IMR-90 (cell line): Measurements from ENCODE around the gene TMEM130. TPM values are rescaled to one million over a fixed set of nuclear protein-coding genes. Genes with fewer than 3 reads are reported as not detected.

Experiments
- ATAC-seq: fragments of 200-7000 bp; cut with Tn5 transposase; 2 replicates; pipeline ENCODE4 v1.9.1; 2020; ENCODE audit warnings: low read depth, mild to moderate bottlenecking, moderate library complexity
- BruUV-seq: library from RNA; stranded (reverse); fragments of 400-500 nt; replicated peaks from 2 replicates; lab custom pipeline; 2021; lab: Mats Ljungman, UMichigan
- CTCF ChIA-PET: fragments of 300-600 bp; formaldehyde crosslinking; extraction: SDS; loops from one replicate; lab custom pipeline; 2021; ENCODE audit warnings: antibody characterized with exemption; lab: Yijun Ruan, JAX
- POLR2A ChIA-PET: fragments of 300-600 bp; sonication (Branson Sonifier 250); formaldehyde crosslinking; loops from one replicate; lab custom pipeline; 2022; ENCODE audit warnings: antibody characterized with exemption; ENCODE audit not compliant: unreplicated experiment; lab: Charles Lee
- DNase-seq: peaks from one replicate; pipeline ENCODE4 v3.0.0; 2013
- H2AFZ ChIP-seq: replicated peaks from 2 replicates; pipeline ENCODE3; 2013; ENCODE audit warnings: low read length, mild to moderate bottlenecking; ENCODE audit not compliant: poor library complexity
- H2AK5ac ChIP-seq: 2 replicates; pipeline ENCODE4 v1.6.1; 2013; ENCODE audit warnings: low read depth, low read length, inconsistent platforms
- H2AK9ac ChIP-seq: replicated peaks from 2 replicates; pipeline ENCODE3; 2013; ENCODE audit warnings: mild to moderate bottlenecking, low read depth, low read length, moderate library complexity; ENCODE audit not compliant: poor library complexity
- H2BK120ac ChIP-seq: 2 replicates; pipeline ENCODE4 v1.6.1; 2013; ENCODE audit warnings: low read depth, low read length, inconsistent platforms
- H2BK15ac ChIP-seq: 3 replicates; pipeline ENCODE4 v1.6.1; 2013; ENCODE audit warnings: low read depth, low read length, inconsistent platforms
- H2BK20ac ChIP-seq: 2 replicates; pipeline ENCODE4 v1.6.1; 2013; ENCODE audit warnings: low read depth, mild to moderate bottlenecking, inconsistent platforms, low read length, moderate library complexity
- H2BK5ac ChIP-seq: 2 replicates; pipeline ENCODE4 v1.6.1; 2013; ENCODE audit warnings: mild to moderate bottlenecking, low read depth, low read length, inconsistent platforms; ENCODE audit not compliant: poor library complexity, severe bottlenecking
- H3K14ac ChIP-seq: replicated peaks from 2 replicates; pipeline ENCODE4 v1.6.1; 2013; ENCODE audit warnings: low read depth, low read length, inconsistent platforms
- H3K18ac ChIP-seq: 2 replicates; pipeline ENCODE4 v1.6.1; 2013; ENCODE audit warnings: low read depth, low read length, control low read depth
- H3K23ac ChIP-seq: 2 replicates; pipeline ENCODE4 v1.6.1; 2013; ENCODE audit warnings: low read depth, low read length, inconsistent platforms
- H3K27ac ChIP-seq: 2 replicates; pipeline ENCODE4 v1.5.1; 2013; ENCODE audit warnings: mild to moderate bottlenecking, control low read depth, low read length; ENCODE audit not compliant: insufficient read depth
- H3K27me3 ChIP-seq: 2 replicates; pipeline ENCODE4 v1.6.1; 2013; ENCODE audit warnings: low read length; ENCODE audit not compliant: control insufficient read depth, insufficient read depth
- H3K36me3 ChIP-seq: 2 replicates; pipeline ENCODE4 v1.6.1; 2013; ENCODE audit warnings: low read length, mixed read lengths; ENCODE audit not compliant: control insufficient read depth, insufficient read depth
- H3K4ac ChIP-seq: 2 replicates; pipeline ENCODE4 v1.6.1; 2013; ENCODE audit warnings: low read depth, low read length, inconsistent platforms
- H3K4me1 ChIP-seq: 2 replicates; pipeline ENCODE4 v1.6.1; 2013; ENCODE audit warnings: low read length, mixed read lengths; ENCODE audit not compliant: control insufficient read depth, insufficient read depth
- H3K4me2 ChIP-seq: 2 replicates; pipeline ENCODE4 v1.6.1; 2013; ENCODE audit warnings: low read depth, mild to moderate bottlenecking, control low read depth, low read length, moderate library complexity
- H3K4me3 ChIP-seq: 2 replicates; pipeline ENCODE4 v1.5.1; 2013; ENCODE audit warnings: low read depth, mild to moderate bottlenecking, control low read depth, low read length, moderate library complexity; ENCODE audit not compliant: insufficient read depth
- H3K56ac ChIP-seq: 2 replicates; pipeline ENCODE4 v1.6.1; 2013; ENCODE audit warnings: low read length, inconsistent platforms; ENCODE audit not compliant: insufficient read depth; ENCODE audit errors: extremely low read depth
- H3K79me1 ChIP-seq, 2 experiments: 2 replicates each; pipeline ENCODE4 v1.6.1; 2013; ENCODE audit warnings: low read length in 2 of 2, inconsistent platforms in 1 of 2, low read depth in 1 of 2
- H3K9ac ChIP-seq: 2 replicates; pipeline ENCODE4 v1.6.1; 2013; ENCODE audit warnings: low read depth, low read length, control low read depth
- H3K9me1 ChIP-seq: 2 replicates; pipeline ENCODE4 v1.6.1; 2013; ENCODE audit warnings: low read length, inconsistent platforms; ENCODE audit not compliant: insufficient read depth
- H3K9me3 ChIP-seq: 2 replicates; pipeline ENCODE4 v1.6.1; 2013; ENCODE audit warnings: low read length; ENCODE audit not compliant: control insufficient read depth, insufficient read depth
- H4K20me1 ChIP-seq: 2 replicates; pipeline ENCODE4 v1.6.1; 2013; ENCODE audit warnings: low read length, inconsistent platforms; ENCODE audit not compliant: insufficient read depth
- H4K5ac ChIP-seq: 2 replicates; pipeline ENCODE4 v1.6.1; 2013; ENCODE audit warnings: mild to moderate bottlenecking, low read depth, low read length, control low read depth
- H4K8ac ChIP-seq, 2 experiments: 2 replicates each; pipeline ENCODE4 v1.6.1; 2013; ENCODE audit warnings: low read depth in 2 of 2, low read length in 2 of 2, control low read depth in 1 of 2, inconsistent platforms in 1 of 2
- H4K91ac ChIP-seq: 2 replicates; pipeline ENCODE4 v1.6.1; 2013; ENCODE audit warnings: low read depth, low read length, inconsistent platforms; ENCODE audit not compliant: insufficient read depth
- BHLHE40 ChIP-seq: fragments of 150-350 bp; IDR thresholded peaks from 2 replicates; pipeline ENCODE4 v1.6.1; 2016; ENCODE audit warnings: mild to moderate bottlenecking, low read depth, low read length
- CEBPB ChIP-seq: IDR thresholded peaks from 2 replicates; pipeline ENCODE4 v1.6.1; 2012; ENCODE audit warnings: low read depth, low read length, improper control_type of control experiment
- CHD1 ChIP-seq: IDR thresholded peaks from 2 replicates; pipeline ENCODE4 v1.6.1; 2012; ENCODE audit warnings: low read depth, low read length, improper control_type of control experiment
- MAFK ChIP-seq: IDR thresholded peaks from 2 replicates; pipeline ENCODE4 v1.6.1; 2012; ENCODE audit warnings: low read depth, low read length, improper control_type of control experiment
- MXI1 ChIP-seq: IDR thresholded peaks from 2 replicates; pipeline ENCODE4 v1.6.1; 2012; ENCODE audit warnings: low read depth, mild to moderate bottlenecking, low read length, moderate library complexity, borderline replicate concordance
- RAD21 ChIP-seq: IDR thresholded peaks from 2 replicates; pipeline ENCODE4 v1.6.1; 2012; ENCODE audit warnings: low read length, improper control_type of control experiment
- RCOR1 ChIP-seq: IDR thresholded peaks from 2 replicates; pipeline ENCODE4 v1.6.1; 2012; ENCODE audit warnings: mild to moderate bottlenecking, low read length, improper control_type of control experiment; ENCODE audit not compliant: insufficient replicate concordance
- WGBS, 2 experiments: methylation state at CpG; one replicate each; pipeline versions ENCODE4 v1.1.5 to v1.1.7; 2013; ENCODE audit warnings: missing lambda C conversion rate in 2 of 2; ENCODE audit not compliant: insufficient read length in 1 of 2; ENCODE audit errors: extremely low coverage in 2 of 2; 5-methylcytosine and 5-hydroxymethylcytosine counted together
- dilution Hi-C: fragments of 300-500 bp; cut with HindIII; formaldehyde crosslinking; loops from one replicate; pipeline ENCODE4 v1.14.3; 2018; ENCODE audit warnings: low sequenced_read_pairs; ENCODE audit not compliant: unreplicated experiment
- in situ Hi-C: fragments of 300-500 bp; cut with MboI; formaldehyde crosslinking; loops from 3 replicates; pipeline ENCODE4 v1.14.3; 2019; ENCODE audit warnings: low sequenced_read_pairs, inconsistent platforms, mixed read lengths
- intact Hi-C: fragments of 100-400 bp; cut with micrococcal nuclease; formaldehyde crosslinking; loops from 2 replicates; pipeline ENCODE4 v1.10.0; 2022
- polyA plus RNA-seq, 3 experiments: library from polyadenylated mRNA; depleted of rRNA; stranded (reverse); fragments of >200 nt; gene quantifications; 2 replicates each; pipeline ENCODE4 v1.2.3, GENCODE V29; 2012; ENCODE audit warnings: low replicate concordance in 1 of 3
- total RNA-seq: library from RNA; depleted of rRNA; stranded (reverse); fragments of >200 nt; gene quantifications from 2 replicates; pipeline ENCODE4 v1.2.3, GENCODE V29; 2012
- TF ChIP-seq, protein P1 (sequence below): fragments of 150-350 bp; IDR thresholded peaks from 2 replicates; pipeline ENCODE4 v1.6.1; 2017; ENCODE audit warnings: mild to moderate bottlenecking, antibody characterized with exemption, low read length, low read depth

Gene TMEM130
- total and polyA plus RNA-seq, 2 of the 4 experiments (the other 2 are of a cell fraction), result 1.1 to 14.8 TPM

DNA sequence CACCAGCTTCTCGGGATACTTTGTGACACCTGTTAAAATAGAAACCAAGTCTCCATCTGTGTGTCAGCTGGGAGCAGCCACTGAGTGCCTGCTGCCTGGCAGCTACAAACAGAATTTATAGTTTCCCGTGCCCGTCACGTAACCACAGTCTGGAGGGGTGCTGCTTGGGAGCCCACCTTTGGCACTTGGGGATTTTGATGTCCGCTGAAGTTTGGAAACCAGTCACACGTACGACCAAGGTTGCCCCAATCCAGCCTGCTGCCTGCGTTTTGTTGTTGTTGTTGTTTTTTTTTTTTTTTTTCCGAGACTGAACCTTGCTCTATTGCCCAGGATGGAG is 10.1 kb upstream of the TMEM130 start:
- peaks cover 9% of the 10 kb centered on the region for H3K4me1 ChIP-seq
- H3K36me3 ChIP-seq, result peaks cover 23% of the 10 kb centered on the region
- H3K4me3 ChIP-seq, result peak overlapping the region; percentile 99; the same call in 1 of the 2 replicates
- no peaks in the 10 kb centered on the region for H3K9me3 ChIP-seq
- ChIA-PET CTCF (no interaction called here), POLR2A (no interaction called here)
- H3K27ac ChIP-seq, result no peak overlapping the region
- intact Hi-C loops, result no loop called here
- dilution Hi-C loops, result no loop called here
- H3K23ac ChIP-seq, result peak overlapping the region; percentile 17; the same call in 1 of the 2 replicates
- no peak overlapping the region for H3K56ac ChIP-seq
- H4K20me1 ChIP-seq, result peaks cover 18% of the 10 kb centered on the region
- H3K4me2 ChIP-seq, result peak overlapping the region; percentile 98
- H4K8ac ChIP-seq, result no peak overlapping the region
- H2AFZ ChIP-seq, result no peak overlapping the region
- H3K27me3 ChIP-seq, result no peaks in the 10 kb centered on the region
- H3K9ac ChIP-seq, result 0 out of 2 replicates have a peak overlapping the region, but pooled peaks have one; percentile 93
- no peak overlapping the region for H2BK20ac ChIP-seq
- H3K14ac ChIP-seq, result no peak overlapping the region
- no peak overlapping the region for H2BK5ac ChIP-seq
- no peak overlapping the region for H2BK120ac ChIP-seq
- H3K9me1 ChIP-seq, result peaks cover 5% of the 10 kb centered on the region; the same call in 1 of the 2 replicates
- BruUV-seq, result no TSS peak
- TF ChIP-seq MAFK (no peak), MXI1 (no peak), CEBPB (no peak), RCOR1 (no peak), BHLHE40 (no peak), RAD21 (no peak), CHD1 (no peak)
- TF ChIP-seq, protein P1, sequence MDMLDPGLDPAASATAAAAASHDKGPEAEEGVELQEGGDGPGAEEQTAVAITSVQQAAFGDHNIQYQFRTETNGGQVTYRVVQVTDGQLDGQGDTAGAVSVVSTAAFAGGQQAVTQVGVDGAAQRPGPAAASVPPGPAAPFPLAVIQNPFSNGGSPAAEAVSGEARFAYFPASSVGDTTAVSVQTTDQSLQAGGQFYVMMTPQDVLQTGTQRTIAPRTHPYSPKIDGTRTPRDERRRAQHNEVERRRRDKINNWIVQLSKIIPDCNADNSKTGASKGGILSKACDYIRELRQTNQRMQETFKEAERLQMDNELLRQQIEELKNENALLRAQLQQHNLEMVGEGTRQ, result no peak
- no peak overlapping the region for H3K18ac ChIP-seq
- DNase-seq (no peak), ATAC-seq (no peak)
- no peak overlapping the region for H2AK5ac ChIP-seq
- in situ Hi-C loops, result no loop called here
- no peak overlapping the region for H2BK15ac ChIP-seq
- H4K5ac ChIP-seq, result no peak overlapping the region
- H3K4ac ChIP-seq, result no peak overlapping the region
- peaks cover 24 to 34% of the 10 kb centered on the region in 2 experiments for H3K79me1 ChIP-seq
- peak overlapping the region; percentile 98 for H2AK9ac ChIP-seq
- no peak overlapping the region for H4K91ac ChIP-seq
- 87% methylated on average over 5 of the region's 9 CpGs; no CpG with 5 or more reads in 1 of the 2 experiments for WGBS, 2 experiments
